CD14-positive monocyte (primary cell): ENCODE results near the gene SHQ1. TPM values are rescaled to one million over a fixed set of nuclear protein-coding genes. Genes with fewer than 3 reads are reported as not detected.
A peak's percentile ranks its signal among the peaks of the same experiment; 100 is the strongest.

Experiments
- DNase-seq, 3 donors: peaks; one replicate each; pipeline ENCODE4 v3.0.0-alpha.2; 2011 to 2022
- H2AFZ ChIP-seq: 2 replicates; pipeline ENCODE4 v1.6.0; 2012; ENCODE audit warnings: mild to moderate bottlenecking, low read depth, low read length, inconsistent platforms; ENCODE audit not compliant: insufficient read depth, poor library complexity, severe bottlenecking
- H3K27ac ChIP-seq, 2 donors: 1 replicate in 1 of 2; 2 replicates in 1 of 2; pipeline ENCODE4 v1.5.1; 2012 to 2013; ENCODE audit warnings: low read length in 2 of 2, control low read depth in 1 of 2, inconsistent platforms in 1 of 2, low read depth in 1 of 2, mild to moderate bottlenecking in 1 of 2
- H3K27me3 ChIP-seq, 2 donors: one replicate each; pipeline versions ENCODE4 v1.6.0 to v1.6.1; 2011 to 2013; ENCODE audit warnings: low read length in 2 of 2; ENCODE audit not compliant: control insufficient read depth in 2 of 2, insufficient read depth in 2 of 2
- H3K36me3 ChIP-seq, 2 donors: replicated peaks in 1 of 2; 1 replicate in 1 of 2; 2 replicates in 1 of 2; pipeline versions ENCODE4 v1.5.1 to v1.6.1; 2012 to 2013; ENCODE audit warnings: low read length in 2 of 2, control low read depth in 1 of 2, inconsistent platforms in 1 of 2, mild to moderate bottlenecking in 1 of 2; ENCODE audit not compliant: insufficient read depth in 2 of 2, control insufficient read depth in 1 of 2
- H3K4me1 ChIP-seq, 2 donors: 1 replicate in 1 of 2; 2 replicates in 1 of 2; pipeline versions ENCODE4 v1.5.1 to v1.6.1; 2012 to 2013; ENCODE audit warnings: low read length in 2 of 2, control low read depth in 1 of 2, inconsistent platforms in 1 of 2, mild to moderate bottlenecking in 1 of 2, moderate library complexity in 1 of 2; ENCODE audit not compliant: insufficient read depth in 2 of 2, control insufficient read depth in 1 of 2
- H3K4me2 ChIP-seq: replicated peaks from 2 replicates; pipeline ENCODE3; 2012; ENCODE audit warnings: low read length, moderate library complexity, mild to moderate bottlenecking; ENCODE audit not compliant: poor library complexity, severe bottlenecking; ENCODE audit errors: extremely low read depth
- H3K4me3 ChIP-seq, 3 experiments: fragments of 200-600 bp in 1 of 3; sonication (generic) in 1 of 3; replicated peaks in 1 of 3; 1 replicate in 2 of 3; 2 replicates in 1 of 3; pipeline ENCODE4 v1.5.1; 2011 to 2013; ENCODE audit warnings: low read length in 3 of 3, mild to moderate bottlenecking in 3 of 3, control low read depth in 2 of 3, low read depth in 2 of 3, inconsistent platforms in 1 of 3, moderate library complexity in 1 of 3
- H3K79me2 ChIP-seq: 2 replicates; pipeline ENCODE4 v1.6.0; 2012; ENCODE audit warnings: mild to moderate bottlenecking, control low read depth, inconsistent platforms, low read length, moderate library complexity; ENCODE audit not compliant: insufficient read depth
- H3K9ac ChIP-seq: 2 replicates; pipeline ENCODE4 v1.6.0; 2017; ENCODE audit warnings: low read length, mild to moderate bottlenecking; ENCODE audit not compliant: insufficient read depth, poor library complexity, severe bottlenecking
- H3K9me3 ChIP-seq, 2 donors: replicated peaks in 1 of 2; 1 replicate in 1 of 2; 2 replicates in 1 of 2; pipeline versions ENCODE4 v1.5.1 to v1.6.1; 2012 to 2013; ENCODE audit warnings: low read length in 2 of 2, control low read depth in 1 of 2; ENCODE audit not compliant: control insufficient read depth in 1 of 2, insufficient read depth in 1 of 2
- H4K20me1 ChIP-seq: 2 replicates; pipeline ENCODE4 v1.6.0; 2012; ENCODE audit warnings: mild to moderate bottlenecking, low read length, control low read depth, moderate library complexity; ENCODE audit not compliant: insufficient read depth
- H3K27ac Mint-ChIP-seq, 7 donors: one replicate each; pipeline ENCODE4 v1.8.0; 2020; ENCODE audit warnings: mild to moderate bottlenecking in 7 of 7, mixed read lengths in 7 of 7, moderate library complexity in 6 of 7, inconsistent platforms in 2 of 7
- H3K27me3 Mint-ChIP-seq, 3 donors: one replicate each; pipeline ENCODE4 v1.8.0; 2021 to 2022; ENCODE audit warnings: low read depth in 3 of 3, mild to moderate bottlenecking in 3 of 3, mixed read lengths in 3 of 3, moderate library complexity in 3 of 3, inconsistent platforms in 1 of 3
- H3K36me3 Mint-ChIP-seq, 2 donors: one replicate each; pipeline ENCODE4 v1.8.0; 2020; ENCODE audit warnings: mixed read lengths in 2 of 2, inconsistent platforms in 1 of 2, mild to moderate bottlenecking in 1 of 2
- H3K4me1 Mint-ChIP-seq: one replicate; pipeline ENCODE4 v1.8.0; 2020; ENCODE audit warnings: mild to moderate bottlenecking, mixed read lengths
- H3K4me3 Mint-ChIP-seq, 2 donors: one replicate each; pipeline ENCODE4 v1.8.0; 2020; ENCODE audit warnings: mild to moderate bottlenecking in 2 of 2, mixed read lengths in 2 of 2, moderate library complexity in 1 of 2
- H3K9me3 Mint-ChIP-seq, 7 donors: one replicate each; pipeline ENCODE4 v1.8.0; 2020 to 2022; ENCODE audit warnings: mixed read lengths in 7 of 7, mild to moderate bottlenecking in 6 of 7, moderate library complexity in 6 of 7, inconsistent platforms in 2 of 7
- CTCF ChIP-seq: fragments of 200-600 bp; IDR thresholded peaks from one replicate; pipeline ENCODE4 v1.8.0; 2022; ENCODE audit warnings: antibody characterized with exemption, mild to moderate bottlenecking
- WGBS: methylation state at CpG from one replicate; pipeline ENCODE4 v1.1.5; 2013; ENCODE audit warnings: missing lambda C conversion rate; ENCODE audit not compliant: insufficient coverage; 5-methylcytosine and 5-hydroxymethylcytosine counted together
- intact Hi-C, 2 donors: fragments of 100-400 bp; cut with micrococcal nuclease; formaldehyde crosslinking; loops; one replicate each; pipeline versions ENCODE4 v1.15.0 to v1.15.1; 2023
- polyA plus RNA-seq, 3 donors: library from polyadenylated mRNA; depleted of rRNA in 1 of 3; unstranded in 2 of 3; stranded (reverse) in 1 of 3; fragments of 300-500 nt in 2 of 3; fragments of >200 nt in 1 of 3; fragmentation: Illumina TruSeq in 2 of 3; gene quantifications; 1 replicate in 2 of 3; 2 replicates in 1 of 3; pipeline ENCODE4 v1.2.3, GENCODE V29; 2012 to 2021

SHQ1 gene
- polyA plus RNA-seq, 3 donors = 3.5 to 31.6 (median 8.2) TPM

- 37% methylated on average over 4 of the region's 8 CpGs for WGBS
- intact Hi-C loops = no loop called here
- no peak for TF ChIP-seq CTCF
- H3K4me3 Mint-ChIP-seq = no peak overlapping the region
- Histone ChIP-seq H4K20me1 (no peaks in the 10 kb centered on the region), H3K9me3 (peaks cover 0 to 5% of the 10 kb centered on the region in 2 donors), H3K36me3 (no peaks in the 10 kb centered on the region), H3K4me2 (no peak overlapping the region), H3K4me1 (peaks cover 23 to 36% of the 10 kb centered on the region in 2 donors), H3K79me2 (no peaks in the 10 kb centered on the region), H3K4me3 (no peak overlapping the region), H2AFZ (no peak overlapping the region), H3K9ac (no peak overlapping the region), H3K27me3 (peaks cover 26 to 40% of the 10 kb centered on the region in 2 donors), H3K27ac (no peak overlapping the region)
- peaks cover 46% of the 10 kb centered on the region for H3K4me1 Mint-ChIP-seq
- H3K36me3 Mint-ChIP-seq = peaks cover 0 to 5% of the 10 kb centered on the region in 2 donors
- peaks cover 32 to 45% (median 39%) of the 10 kb centered on the region in 3 donors for H3K27me3 Mint-ChIP-seq
- H3K27ac Mint-ChIP-seq = no peak overlapping the region
- DNase-seq = no peak
- peaks cover 0 to 9% (median 2%) of the 10 kb centered on the region in 7 donors for H3K9me3 Mint-ChIP-seq
Observed at GRCh38 chr3:72891053-72891855, 43.0 kb upstream of the SHQ1 start.

GRCh38 chr3:72890166-72890925, 42.1 kb upstream of the SHQ1 start:
- no peak overlapping the region for H3K4me3 ChIP-seq
- H3K27me3 ChIP-seq = peaks cover 31 to 42% of the 10 kb centered on the region in 2 donors
- no peak overlapping the region for H3K27ac ChIP-seq
- Mint-ChIP-seq H3K4me3 (peak overlapping the region in 1 of 2 donors; percentile 6), H3K4me1 (peaks cover 46% of the 10 kb centered on the region), H3K36me3 (peaks cover 0 to 5% of the 10 kb centered on the region in 2 donors), H3K27me3 (peaks cover 37 to 49% (median 43%) of the 10 kb centered on the region in 3 donors), H3K27ac (no peak overlapping the region), H3K9me3 (peaks cover 0 to 9% (median 2%) of the 10 kb centered on the region in 7 donors)
- WGBS = 99% methylated on average over 7 of the region's 10 CpGs
- no peak overlapping the region for H2AFZ ChIP-seq
- no peak for TF ChIP-seq CTCF
- H3K4me2 ChIP-seq = no peak overlapping the region
- H3K9me3 ChIP-seq = peaks cover 0 to 5% of the 10 kb centered on the region in 2 donors
- no peak for DNase-seq
- H3K4me1 ChIP-seq = peaks cover 23 to 36% of the 10 kb centered on the region in 2 donors
- intact Hi-C loops = no loop called here
- H3K36me3 ChIP-seq = no peaks in the 10 kb centered on the region
- no peak overlapping the region for H3K9ac ChIP-seq
- H3K79me2 ChIP-seq = no peaks in the 10 kb centered on the region
- H4K20me1 ChIP-seq = no peaks in the 10 kb centered on the region
